Neural progenitor cell (in vitro differentiated cells): ENCODE measurements around the gene FASN.

Source experiments
- EZH2 ChIP-seq: fragments of 200-600 bp; sonication (generic); IDR thresholded peaks from 2 replicates; pipeline ENCODE4 v1.6.1; 2017; ENCODE audit warnings: antibody characterized with exemption, mild to moderate bottlenecking, moderate library complexity
- EZH2phosphoT487 ChIP-seq: fragments of 200-600 bp; sonication (generic); IDR thresholded peaks from 2 replicates; pipeline ENCODE4 v1.6.1; 2017; ENCODE audit warnings: antibody characterized with exemption

DNA sequence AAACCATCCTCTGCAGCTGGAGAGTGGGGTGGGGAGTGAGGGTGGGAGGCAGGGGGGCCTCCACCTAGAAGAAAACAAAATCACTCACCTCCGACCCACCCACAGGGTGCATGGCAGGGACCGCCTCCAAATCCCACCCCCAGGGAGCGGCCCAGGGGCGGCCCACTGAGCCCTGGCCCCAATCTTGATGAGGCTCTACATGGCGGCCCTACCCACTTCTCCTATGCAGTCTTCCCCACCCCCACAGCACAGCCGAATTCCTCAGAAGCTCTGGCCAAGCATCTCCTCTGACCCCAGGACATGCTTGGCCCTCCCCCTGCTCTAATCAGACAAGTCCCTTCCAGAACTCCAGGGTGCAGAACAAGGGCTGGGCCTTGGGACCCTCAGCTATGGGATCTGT is 18.2 kb upstream of the FASN start:
- TF ChIP-seq EZH2, result no peak
- no peak for TF ChIP-seq EZH2phosphoT487
